Lower lobe of right lung (tissue), 2 donors: ENCODE results near the gene UBE3B. TPM values are rescaled to one million over a fixed set of nuclear protein-coding genes. Genes with fewer than 3 reads are reported as not detected.

ENCODE experiments used
- ATAC-seq, 2 donors: fragments of 200-7000 bp; cut with Tn5 transposase; one replicate each; pipeline ENCODE4 v1.9.1; 2020 to 2022; ENCODE audit warnings: mild to moderate bottlenecking in 2 of 2, moderate library complexity in 2 of 2
- DNase-seq: peaks from one replicate; pipeline ENCODE4 v3.0.0-alpha.2; 2020
- H3K27ac ChIP-seq: fragments of 200-600 bp; one replicate; pipeline ENCODE4 v1.8.0; 2022
- H3K27me3 ChIP-seq: fragments of 200-600 bp; one replicate; pipeline ENCODE4 v1.8.0; 2022; ENCODE audit warnings: low read depth
- H3K36me3 ChIP-seq: fragments of 200-600 bp; one replicate; pipeline ENCODE4 v1.8.0; 2022; ENCODE audit warnings: mild to moderate bottlenecking
- H3K4me1 ChIP-seq: fragments of 200-600 bp; one replicate; pipeline ENCODE4 v1.8.0; 2022
- H3K4me3 ChIP-seq: fragments of 200-600 bp; one replicate; pipeline ENCODE4 v1.8.0; 2022; ENCODE audit warnings: mild to moderate bottlenecking
- H3K9me3 ChIP-seq: fragments of 200-600 bp; one replicate; pipeline ENCODE4 v1.8.0; 2022
- CTCF ChIP-seq: fragments of 200-600 bp; IDR thresholded peaks from one replicate; pipeline ENCODE4 v1.8.0; 2022; ENCODE audit warnings: antibody characterized with exemption, mild to moderate bottlenecking
- intact Hi-C: fragments of 100-400 bp; cut with DNase I; formaldehyde crosslinking; loops from one replicate; pipeline ENCODE4 v1.11.0; 2022
- total RNA-seq: library from RNA; stranded (reverse); fragmentation: NEBNext Ultra II Directional; extraction: Animal tissue kit (Norgen Biotek cat#: 25700); gene quantifications from one replicate; pipeline ENCODE4 v1.2.1, GENCODE V29; 2021
- donor health status: DM: no; HTN: yes; CAD: no; lungs with severe emphysema.

The UBE3B gene
- total RNA-seq, 1 donor from 2014 or later, result 40.1 TPM

- intact Hi-C loops, result no loop called here
- Histone ChIP-seq H3K27ac (no peak overlapping the region), H3K4me3 (no peak overlapping the region), H3K9me3 (no peaks in the 10 kb centered on the region), H3K27me3 (peaks cover 23% of the 10 kb centered on the region), H3K36me3 (no peaks in the 10 kb centered on the region), H3K4me1 (peaks cover 5% of the 10 kb centered on the region)
- no peak for TF ChIP-seq CTCF
- DNase-seq (no peak), ATAC-seq (no peak)
These were observed 67.6 kb downstream of the UBE3B start for GRCh38 chr12:109544955-109545531.

GRCh38 chr12:109545826-109546225 lies 68.4 kb downstream of the UBE3B start:
- no peak for ATAC-seq
- intact Hi-C loops, result no loop called here
- peaks cover 30% of the 10 kb centered on the region for H3K27me3 ChIP-seq
- no peak overlapping the region for H3K4me3 ChIP-seq
- DNase-seq, result no peak
- H3K4me1 ChIP-seq, result peaks cover 5% of the 10 kb centered on the region
- no peaks in the 10 kb centered on the region for H3K36me3 ChIP-seq
- no peak for TF ChIP-seq CTCF
- no peaks in the 10 kb centered on the region for H3K9me3 ChIP-seq
- H3K27ac ChIP-seq, result no peak overlapping the region

DNA sequence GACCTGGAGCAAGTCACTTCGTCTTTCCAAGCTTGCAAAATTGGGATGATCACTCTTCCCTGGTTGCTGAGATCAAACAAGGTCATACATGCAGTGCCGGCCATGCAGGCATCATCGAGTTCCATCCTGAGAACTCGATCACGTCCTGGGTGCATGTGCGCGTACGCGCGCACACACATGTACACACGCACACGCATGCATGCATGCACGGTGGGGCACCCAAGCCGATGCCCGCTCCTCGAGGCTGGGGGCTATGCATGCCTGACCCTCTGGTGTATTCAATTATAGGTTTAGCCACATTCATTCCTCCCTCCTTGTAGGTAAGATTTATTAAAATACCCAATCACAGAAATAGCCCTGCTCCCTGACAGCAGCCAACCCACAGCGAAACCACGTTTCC lies 69.9 kb downstream of the UBE3B start:
- H3K4me3 ChIP-seq, result no peak overlapping the region
- peaks cover 32% of the 10 kb centered on the region for H3K27me3 ChIP-seq
- no peak overlapping the region for H3K27ac ChIP-seq
- intact Hi-C loops, result no loop called here
- H3K9me3 ChIP-seq, result no peaks in the 10 kb centered on the region
- peaks cover 5% of the 10 kb centered on the region for H3K4me1 ChIP-seq
- ATAC-seq (no peak), DNase-seq (no peak)
- no peak for TF ChIP-seq CTCF
- no peaks in the 10 kb centered on the region for H3K36me3 ChIP-seq

GRCh38 chr12:109548258-109548657 lies 70.8 kb downstream of the UBE3B start:
- Histone ChIP-seq H3K36me3 (no peaks in the 10 kb centered on the region), H3K4me1 (peaks cover 5% of the 10 kb centered on the region), H3K9me3 (no peaks in the 10 kb centered on the region), H3K27ac (no peak overlapping the region), H3K27me3 (peaks cover 32% of the 10 kb centered on the region), H3K4me3 (no peak overlapping the region)
- intact Hi-C loops, result no loop called here
- DNase-seq, result no peak
- ATAC-seq, result no peak
- no peak for TF ChIP-seq CTCF

DNA sequence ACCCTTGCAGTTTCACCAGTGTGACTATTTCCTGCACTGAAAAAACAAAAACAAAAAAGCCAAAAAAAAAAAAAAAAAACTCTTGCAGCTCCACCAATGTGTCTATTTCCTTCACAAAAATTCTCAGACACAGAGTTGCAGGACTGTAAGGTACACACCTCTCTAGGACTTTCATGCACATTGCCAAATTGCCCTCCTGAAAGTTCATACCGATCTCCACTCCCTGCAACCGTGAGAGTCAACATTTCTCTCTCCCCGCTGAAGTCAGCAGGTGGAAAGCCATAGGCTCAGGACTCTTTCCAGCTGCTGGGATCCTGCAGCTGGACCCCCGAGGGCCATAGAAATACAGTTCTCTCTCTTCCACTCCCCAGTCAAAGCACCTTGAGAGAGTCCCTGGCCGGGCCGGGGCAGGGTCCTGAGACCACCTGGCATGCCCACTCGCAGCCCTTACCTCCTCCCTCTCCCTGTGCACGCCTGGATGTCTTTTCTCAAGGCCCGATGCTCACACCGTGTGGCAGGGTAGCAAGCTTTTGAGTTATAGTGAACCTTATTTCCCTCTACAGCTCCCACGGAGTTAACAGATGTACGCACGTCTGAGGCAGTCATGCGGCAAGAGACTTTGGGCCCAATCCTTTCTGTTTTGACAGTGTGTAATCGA lies 72.3 kb downstream of the UBE3B start:
- Histone ChIP-seq H3K4me1 (peaks cover 5% of the 10 kb centered on the region), H3K4me3 (no peak overlapping the region), H3K36me3 (no peaks in the 10 kb centered on the region), H3K27ac (no peak overlapping the region), H3K27me3 (peaks cover 32% of the 10 kb centered on the region), H3K9me3 (no peaks in the 10 kb centered on the region)
- DNase-seq, result no peak
- no peak for TF ChIP-seq CTCF
- intact Hi-C loops, result no loop called here
- no peak for ATAC-seq
